ENCODE results near the gene ARFGEF2. TPM values are rescaled to one million over a fixed set of nuclear protein-coding genes. Genes with fewer than 3 reads are reported as not detected.

The ARFGEF2 gene
- total and polyA plus RNA-seq, 4 donors = 10.3 to 51.3 (median 16.6) TPM

- no peak overlapping the region for H3K4me3 ChIP-seq (ENCODE audit: low read depth in 1 of 3, low read length in 3 of 3)
- no peaks in the 10 kb centered on the region for H3K36me3 ChIP-seq (ENCODE audit: control insufficient read depth in 4 of 4, insufficient read depth in 3 of 4, low read depth in 1 of 4, low read length in 3 of 4)
- H3K4me1 ChIP-seq (ENCODE audit: control insufficient read depth in 4 of 4, insufficient read depth in 4 of 4, low read length in 3 of 4) = peaks cover 25 to 51% (median 45%) of the 10 kb centered on the region in 4 donors
- WGBS = 75% methylated on average over 3 of the region's 3 CpGs
- no peaks in the 10 kb centered on the region for H3K9me3 ChIP-seq (ENCODE audit: control insufficient read depth in 4 of 4, low read length in 3 of 4)
- DNase-seq (ENCODE audit: low spot score) = no peak
- no peak for TF ChIP-seq FOXA2 (IDR thresholded peaks at IDR 0.05)
- no peak for TF ChIP-seq GABPA (IDR thresholded peaks at IDR 0.05 in 1 of 2, conservative IDR thresholded peaks at IDR 0.05 in 1 of 2)
- TF ChIP-seq EGR1 (IDR thresholded peaks at IDR 0.05; ENCODE audit: low read depth in 2 of 2) = no peak
- TF ChIP-seq REST (IDR thresholded peaks at IDR 0.05) = no peak
- TF ChIP-seq FOXA1 (IDR thresholded peaks at IDR 0.05) = no peak
- peak; percentile 8 for TF ChIP-seq SP1 (IDR thresholded peaks at IDR 0.05)
- no peak for TF ChIP-seq RAD21 (IDR thresholded peaks at IDR 0.05)
- H3K27ac ChIP-seq (ENCODE audit: low read depth in 1 of 2, low read length in 2 of 2) = no peak overlapping the region
- H3K9ac ChIP-seq (ENCODE audit: low read depth in 1 of 2, low read length in 2 of 2) = no peak overlapping the region
- H3K27me3 ChIP-seq (ENCODE audit: control insufficient read depth in 4 of 4, insufficient read depth in 4 of 4, low read length in 3 of 4) = no peaks in the 10 kb centered on the region
Observed at GRCh38 chr20:48928832-48929725, 7.6 kb downstream of the ARFGEF2 start.

GRCh38 chr20:48930035-48930434, 8.5 kb downstream of the ARFGEF2 start:
- no peak overlapping the region for H3K4me3 ChIP-seq (ENCODE audit: low read depth in 1 of 3, low read length in 3 of 3)
- no peaks in the 10 kb centered on the region for H3K27me3 ChIP-seq (ENCODE audit: control insufficient read depth in 4 of 4, insufficient read depth in 4 of 4, low read length in 3 of 4)
- no peak overlapping the region for H3K9ac ChIP-seq (ENCODE audit: low read depth in 1 of 2, low read length in 2 of 2)
- no peak for DNase-seq (ENCODE audit: low spot score)
- no peak overlapping the region for H3K27ac ChIP-seq (ENCODE audit: low read depth in 1 of 2, low read length in 2 of 2)
- TF ChIP-seq HNF4G (IDR thresholded peaks at IDR 0.05) = no peak
- TF ChIP-seq NR2F2 (IDR thresholded peaks at IDR 0.05) = peak; percentile 73
- TF ChIP-seq FOXA2 (IDR thresholded peaks at IDR 0.05) = no peak
- no peak for TF ChIP-seq SP1 (IDR thresholded peaks at IDR 0.05)
- TF ChIP-seq ATF3 (IDR thresholded peaks at IDR 0.05) = no peak
- H3K36me3 ChIP-seq (ENCODE audit: control insufficient read depth in 4 of 4, insufficient read depth in 3 of 4, low read depth in 1 of 4, low read length in 3 of 4) = no peaks in the 10 kb centered on the region
- peaks cover 25 to 51% (median 43%) of the 10 kb centered on the region in 4 donors for H3K4me1 ChIP-seq (ENCODE audit: control insufficient read depth in 4 of 4, insufficient read depth in 4 of 4, low read length in 3 of 4)
- WGBS = 69% methylated on average over 6 of the region's 6 CpGs
- no peaks in the 10 kb centered on the region for H3K9me3 ChIP-seq (ENCODE audit: control insufficient read depth in 4 of 4, low read length in 3 of 4)

- no peaks in the 10 kb centered on the region for H3K27me3 ChIP-seq (ENCODE audit: control insufficient read depth in 4 of 4, insufficient read depth in 4 of 4, low read length in 3 of 4)
- TF ChIP-seq HNF4G (IDR thresholded peaks at IDR 0.05) (no peak), RAD21 (IDR thresholded peaks at IDR 0.05) (no peak), FOXA1 (IDR thresholded peaks at IDR 0.05) (no peak), SP1 (IDR thresholded peaks at IDR 0.05) (no peak), FOXA2 (IDR thresholded peaks at IDR 0.05) (no peak), JUND (IDR thresholded peaks at IDR 0.05) (no peak), HNF4A (conservative IDR thresholded peaks at IDR 0.05) (peak in 1 of 2 donors; percentile 14), GABPA (IDR thresholded peaks at IDR 0.05 in 1 of 2, conservative IDR thresholded peaks at IDR 0.05 in 1 of 2) (no peak), RXRA (IDR thresholded peaks at IDR 0.05) (peak; percentile 77 to 82), ATF3 (IDR thresholded peaks at IDR 0.05) (no peak)
- DNase-seq (ENCODE audit: low spot score) = no peak
- peak overlapping the region in 1 of 2 donors; percentile 60 for H3K27ac ChIP-seq (ENCODE audit: low read depth in 1 of 2, low read length in 2 of 2)
- H3K36me3 ChIP-seq (ENCODE audit: control insufficient read depth in 4 of 4, insufficient read depth in 3 of 4, low read depth in 1 of 4, low read length in 3 of 4) = no peaks in the 10 kb centered on the region
- H3K4me3 ChIP-seq (ENCODE audit: low read depth in 1 of 3, low read length in 3 of 3) = no peak overlapping the region
- H3K9ac ChIP-seq (ENCODE audit: low read depth in 1 of 2, low read length in 2 of 2) = no peak overlapping the region
- H3K9me3 ChIP-seq (ENCODE audit: control insufficient read depth in 4 of 4, low read length in 3 of 4) = no peaks in the 10 kb centered on the region
- peaks cover 25 to 50% (median 43%) of the 10 kb centered on the region in 4 donors for H3K4me1 ChIP-seq (ENCODE audit: control insufficient read depth in 4 of 4, insufficient read depth in 4 of 4, low read length in 3 of 4)
- WGBS = 57% methylated on average over 7 of the region's 7 CpGs
Observed at GRCh38 chr20:48930878-48931277, 9.4 kb downstream of the ARFGEF2 start.
